DMS 273 (cell line): Measurements from ENCODE around the gene THOC6.
"Not testable (repeated sequence)": the region's sequence is repeated elsewhere in the genome, so short reads cannot be mapped to it uniquely, and the experiment has no call there.

Experiments
- DNase-seq: peaks from one replicate; lab custom pipeline; 2025; ENCODE audit not compliant: unreplicated experiment; lab: John Stamatoyannopoulos, UW

Gene THOC6

GRCh38 chr16:3071655-3072054 is 47.8 kb downstream of the THOC6 start:
- DNase-seq = no peak

- DNase-seq = not testable (repeated sequence)
These were observed 48.3 kb downstream of the THOC6 start for GRCh38 chr16:3072148-3072547.

GRCh38 chr16:3072576-3073263 is 48.9 kb downstream of the THOC6 start:
- not testable (repeated sequence) for DNase-seq

- no peak for DNase-seq
These were observed 49.6 kb downstream of the THOC6 start for GRCh38 chr16:3073448-3073847.

- DNase-seq = no peak
These were observed 51.2 kb downstream of the THOC6 start for GRCh38 chr16:3074860-3075522.

- no peak for DNase-seq
These were observed 51.7 kb downstream of the THOC6 start for GRCh38 chr16:3075523-3075915.

GRCh38 chr16:3075946-3076345 is 52.1 kb downstream of the THOC6 start:
- DNase-seq = not testable (repeated sequence)

- no peak for DNase-seq
These were observed 52.7 kb downstream of the THOC6 start for GRCh38 chr16:3076577-3076976.
